ENCODE results near the gene EFNA2.

EFNA2 gene

GRCh38 chr19:1284293-1284978 lies 1.2 kb upstream of the EFNA2 start:
- no peak for DNase-seq (ENCODE audit: low read depth)

GRCh38 chr19:1284979-1285736 lies 515 bp upstream of the EFNA2 start:
- DNase-seq (ENCODE audit: low read depth) = no peak

- DNase-seq (ENCODE audit: low read depth) = no peak
Measured at GRCh38 chr19:1286487-1287353, 1.0 kb downstream of the EFNA2 start.

GRCh38 chr19:1287354-1288225 lies 1.9 kb downstream of the EFNA2 start:
- DNase-seq (ENCODE audit: low read depth) = no peak

- DNase-seq (ENCODE audit: low read depth) = no peak
Measured at GRCh38 chr19:1288226-1288612, 2.5 kb downstream of the EFNA2 start.

GRCh38 chr19:1288833-1289685 lies 3.4 kb downstream of the EFNA2 start:
- DNase-seq (ENCODE audit: low read depth) = no peak

GRCh38 chr19:1289686-1290025 lies 4.0 kb downstream of the EFNA2 start:
- DNase-seq (ENCODE audit: low read depth) = no peak

GRCh38 chr19:1290196-1290702 lies 4.6 kb downstream of the EFNA2 start:
- DNase-seq (ENCODE audit: low read depth) = no peak

- no peak for DNase-seq (ENCODE audit: low read depth)
Measured at GRCh38 chr19:1290703-1291651, 5.3 kb downstream of the EFNA2 start.

- no peak for DNase-seq (ENCODE audit: low read depth)
Measured at GRCh38 chr19:1291761-1292418, 6.2 kb downstream of the EFNA2 start.

GRCh38 chr19:1292419-1293151 lies 6.9 kb downstream of the EFNA2 start:
- no peak for DNase-seq (ENCODE audit: low read depth)

- DNase-seq (ENCODE audit: low read depth) = no peak
Measured at GRCh38 chr19:1293782-1294604, 8.3 kb downstream of the EFNA2 start.

GRCh38 chr19:1294688-1295087 lies 9.0 kb downstream of the EFNA2 start:
- no peak for DNase-seq (ENCODE audit: low read depth)

- no peak for DNase-seq (ENCODE audit: low read depth)
Measured at GRCh38 chr19:1295169-1296012, 9.7 kb downstream of the EFNA2 start.

GRCh38 chr19:1296078-1296477 lies 10.4 kb downstream of the EFNA2 start:
- no peak for DNase-seq (ENCODE audit: low read depth)

GRCh38 chr19:1296575-1297271 lies 11.1 kb downstream of the EFNA2 start:
- DNase-seq (ENCODE audit: low read depth) = no peak
